Measurements from ENCODE around the gene UBALD1.

DNA sequence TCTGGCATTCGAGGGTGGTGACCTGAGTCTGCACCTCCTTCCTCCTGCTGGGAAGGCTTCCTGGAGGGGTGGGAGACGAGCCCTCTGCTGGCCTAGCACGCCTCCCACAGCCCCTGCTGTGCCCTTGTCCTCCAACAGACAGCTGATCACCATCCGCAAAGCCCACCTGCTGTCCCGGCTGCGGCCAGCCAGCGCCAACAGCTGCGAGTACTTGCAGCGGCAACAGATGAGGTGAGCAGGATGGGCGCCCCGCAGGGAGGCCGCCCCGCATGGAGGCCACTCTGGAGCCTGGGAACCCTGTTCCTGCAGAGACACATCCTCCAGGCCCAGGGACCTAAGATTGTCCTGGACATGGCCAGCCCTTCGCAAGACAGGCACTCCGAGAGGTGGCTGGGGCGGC lies 21.6 kb downstream of the UBALD1 start:
- TF ChIP-seq POLR2A (IDR thresholded peaks at IDR 0.05) = no peak
- TF ChIP-seq, protein P1, sequence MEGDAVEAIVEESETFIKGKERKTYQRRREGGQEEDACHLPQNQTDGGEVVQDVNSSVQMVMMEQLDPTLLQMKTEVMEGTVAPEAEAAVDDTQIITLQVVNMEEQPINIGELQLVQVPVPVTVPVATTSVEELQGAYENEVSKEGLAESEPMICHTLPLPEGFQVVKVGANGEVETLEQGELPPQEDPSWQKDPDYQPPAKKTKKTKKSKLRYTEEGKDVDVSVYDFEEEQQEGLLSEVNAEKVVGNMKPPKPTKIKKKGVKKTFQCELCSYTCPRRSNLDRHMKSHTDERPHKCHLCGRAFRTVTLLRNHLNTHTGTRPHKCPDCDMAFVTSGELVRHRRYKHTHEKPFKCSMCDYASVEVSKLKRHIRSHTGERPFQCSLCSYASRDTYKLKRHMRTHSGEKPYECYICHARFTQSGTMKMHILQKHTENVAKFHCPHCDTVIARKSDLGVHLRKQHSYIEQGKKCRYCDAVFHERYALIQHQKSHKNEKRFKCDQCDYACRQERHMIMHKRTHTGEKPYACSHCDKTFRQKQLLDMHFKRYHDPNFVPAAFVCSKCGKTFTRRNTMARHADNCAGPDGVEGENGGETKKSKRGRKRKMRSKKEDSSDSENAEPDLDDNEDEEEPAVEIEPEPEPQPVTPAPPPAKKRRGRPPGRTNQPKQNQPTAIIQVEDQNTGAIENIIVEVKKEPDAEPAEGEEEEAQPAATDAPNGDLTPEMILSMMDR (IDR thresholded peaks at IDR 0.05) = no peak
